Neural cell (in vitro differentiated cells): ENCODE data around the gene ZNF566.

Experiments used
- EP300 ChIP-seq: fragments of 450-650 bp; conservative IDR thresholded peaks from 2 replicates; pipeline ENCODE4 v1.6.1; 2014; ENCODE audit warnings: antibody characterized with exemption, mild to moderate bottlenecking, moderate library complexity; ENCODE audit not compliant: poor library complexity, severe bottlenecking
- EZH2 ChIP-seq: fragments of 200-600, 300-800 bp; shearing (Covaris generic), sonication (generic); IDR thresholded peaks from 2 replicates; pipeline ENCODE4 v1.6.1; 2014; ENCODE audit warnings: antibody characterized with exemption, low read length, borderline replicate concordance, mild to moderate bottlenecking; ENCODE audit not compliant: insufficient read depth, poor library complexity, severe bottlenecking
- MXI1 ChIP-seq: fragments of 450-650 bp; conservative IDR thresholded peaks from 2 replicates; pipeline ENCODE4 v1.6.1; 2014; ENCODE audit warnings: antibody characterized with exemption, mild to moderate bottlenecking; ENCODE audit not compliant: poor library complexity, severe bottlenecking
- POLR2AphosphoS5 ChIP-seq: IDR thresholded peaks from 2 replicates; pipeline ENCODE4 v1.6.1; 2012
- RAD21 ChIP-seq: fragments of 450-650 bp; conservative IDR thresholded peaks from 2 replicates; pipeline ENCODE4 v1.6.1; 2014; ENCODE audit warnings: antibody characterized with exemption, mild to moderate bottlenecking, moderate library complexity
- SMC3 ChIP-seq: fragments of 450-650 bp; conservative IDR thresholded peaks from 2 replicates; pipeline ENCODE4 v1.6.1; 2014; ENCODE audit warnings: antibody characterized with exemption, mild to moderate bottlenecking, moderate library complexity; ENCODE audit not compliant: poor library complexity
- TAF1 ChIP-seq: IDR thresholded peaks from 2 replicates; pipeline ENCODE4 v1.6.1; 2012; ENCODE audit warnings: low read depth
- TF ChIP-seq, protein P1 (sequence below): fragments of 450-650 bp; IDR thresholded peaks from 2 replicates; pipeline ENCODE4 v1.5.1; 2014; ENCODE audit warnings: antibody characterized with exemption, mild to moderate bottlenecking, moderate library complexity; ENCODE audit not compliant: poor library complexity, severe bottlenecking
- TF ChIP-seq, protein P2 (sequence below): IDR thresholded peaks from 2 replicates; pipeline ENCODE4 v1.6.1; 2012; ENCODE audit warnings: borderline replicate concordance

DNA sequence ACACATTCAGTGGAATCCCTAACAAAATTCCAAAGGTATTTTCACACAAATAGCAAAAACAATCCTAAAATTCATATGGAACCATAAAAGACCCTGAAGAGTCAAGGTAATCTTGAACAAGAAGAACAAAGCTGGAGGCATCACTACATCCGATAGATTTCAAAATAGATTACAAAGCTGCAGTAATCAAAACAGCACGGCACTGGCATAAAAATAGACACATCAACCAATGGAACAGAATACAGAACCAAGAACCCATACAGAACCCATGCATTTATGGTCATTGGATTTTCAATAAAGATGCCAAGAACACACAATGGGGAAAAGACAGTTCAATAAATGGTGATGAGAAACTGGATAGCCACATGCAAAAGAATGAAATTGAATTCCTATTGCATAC, 32.5 kb downstream of the ZNF566 start:
- TF ChIP-seq, protein P1, sequence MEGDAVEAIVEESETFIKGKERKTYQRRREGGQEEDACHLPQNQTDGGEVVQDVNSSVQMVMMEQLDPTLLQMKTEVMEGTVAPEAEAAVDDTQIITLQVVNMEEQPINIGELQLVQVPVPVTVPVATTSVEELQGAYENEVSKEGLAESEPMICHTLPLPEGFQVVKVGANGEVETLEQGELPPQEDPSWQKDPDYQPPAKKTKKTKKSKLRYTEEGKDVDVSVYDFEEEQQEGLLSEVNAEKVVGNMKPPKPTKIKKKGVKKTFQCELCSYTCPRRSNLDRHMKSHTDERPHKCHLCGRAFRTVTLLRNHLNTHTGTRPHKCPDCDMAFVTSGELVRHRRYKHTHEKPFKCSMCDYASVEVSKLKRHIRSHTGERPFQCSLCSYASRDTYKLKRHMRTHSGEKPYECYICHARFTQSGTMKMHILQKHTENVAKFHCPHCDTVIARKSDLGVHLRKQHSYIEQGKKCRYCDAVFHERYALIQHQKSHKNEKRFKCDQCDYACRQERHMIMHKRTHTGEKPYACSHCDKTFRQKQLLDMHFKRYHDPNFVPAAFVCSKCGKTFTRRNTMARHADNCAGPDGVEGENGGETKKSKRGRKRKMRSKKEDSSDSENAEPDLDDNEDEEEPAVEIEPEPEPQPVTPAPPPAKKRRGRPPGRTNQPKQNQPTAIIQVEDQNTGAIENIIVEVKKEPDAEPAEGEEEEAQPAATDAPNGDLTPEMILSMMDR, result no peak
- no peak for TF ChIP-seq MXI1
- no peak for TF ChIP-seq RAD21
- no peak for TF ChIP-seq SMC3
- TF ChIP-seq POLR2AphosphoS5, result no peak
- TF ChIP-seq, protein P2, sequence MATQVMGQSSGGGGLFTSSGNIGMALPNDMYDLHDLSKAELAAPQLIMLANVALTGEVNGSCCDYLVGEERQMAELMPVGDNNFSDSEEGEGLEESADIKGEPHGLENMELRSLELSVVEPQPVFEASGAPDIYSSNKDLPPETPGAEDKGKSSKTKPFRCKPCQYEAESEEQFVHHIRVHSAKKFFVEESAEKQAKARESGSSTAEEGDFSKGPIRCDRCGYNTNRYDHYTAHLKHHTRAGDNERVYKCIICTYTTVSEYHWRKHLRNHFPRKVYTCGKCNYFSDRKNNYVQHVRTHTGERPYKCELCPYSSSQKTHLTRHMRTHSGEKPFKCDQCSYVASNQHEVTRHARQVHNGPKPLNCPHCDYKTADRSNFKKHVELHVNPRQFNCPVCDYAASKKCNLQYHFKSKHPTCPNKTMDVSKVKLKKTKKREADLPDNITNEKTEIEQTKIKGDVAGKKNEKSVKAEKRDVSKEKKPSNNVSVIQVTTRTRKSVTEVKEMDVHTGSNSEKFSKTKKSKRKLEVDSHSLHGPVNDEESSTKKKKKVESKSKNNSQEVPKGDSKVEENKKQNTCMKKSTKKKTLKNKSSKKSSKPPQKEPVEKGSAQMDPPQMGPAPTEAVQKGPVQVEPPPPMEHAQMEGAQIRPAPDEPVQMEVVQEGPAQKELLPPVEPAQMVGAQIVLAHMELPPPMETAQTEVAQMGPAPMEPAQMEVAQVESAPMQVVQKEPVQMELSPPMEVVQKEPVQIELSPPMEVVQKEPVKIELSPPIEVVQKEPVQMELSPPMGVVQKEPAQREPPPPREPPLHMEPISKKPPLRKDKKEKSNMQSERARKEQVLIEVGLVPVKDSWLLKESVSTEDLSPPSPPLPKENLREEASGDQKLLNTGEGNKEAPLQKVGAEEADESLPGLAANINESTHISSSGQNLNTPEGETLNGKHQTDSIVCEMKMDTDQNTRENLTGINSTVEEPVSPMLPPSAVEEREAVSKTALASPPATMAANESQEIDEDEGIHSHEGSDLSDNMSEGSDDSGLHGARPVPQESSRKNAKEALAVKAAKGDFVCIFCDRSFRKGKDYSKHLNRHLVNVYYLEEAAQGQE, result no peak
- no peak for TF ChIP-seq EP300
- no peak for TF ChIP-seq TAF1
- no peak for TF ChIP-seq EZH2
